Type B pancreatic cell (in vitro differentiated cells): ENCODE data around the gene HOMER3. TPM values are rescaled to one million over a fixed set of nuclear protein-coding genes. Genes with fewer than 3 reads are reported as not detected.

ENCODE experiments used
- DNase-seq: peaks from one replicate; pipeline ENCODE4 v3.0.0; 2021; ENCODE audit warnings: mixed read lengths; ENCODE audit not compliant: unreplicated experiment; ENCODE audit errors: extremely low spot score
- H3K27ac Mint-ChIP-seq: 2 replicates; pipeline ENCODE4 v1.8.0; 2021; ENCODE audit warnings: mild to moderate bottlenecking, mixed read lengths
- H3K27me3 Mint-ChIP-seq: 2 replicates; pipeline ENCODE4 v1.8.0; 2021; ENCODE audit warnings: mixed read lengths
- H3K36me3 Mint-ChIP-seq: 2 replicates; pipeline ENCODE4 v1.8.0; 2021; ENCODE audit warnings: mixed read lengths
- H3K4me1 Mint-ChIP-seq: one replicate; pipeline ENCODE4 v1.8.0; 2021; ENCODE audit warnings: mixed read lengths; ENCODE audit not compliant: unreplicated experiment
- H3K4me3 Mint-ChIP-seq: 2 replicates; pipeline ENCODE4 v1.8.0; 2021; ENCODE audit warnings: mild to moderate bottlenecking, mixed read lengths
- H3K9me3 Mint-ChIP-seq: 2 replicates; pipeline ENCODE4 v1.8.0; 2021; ENCODE audit warnings: mixed read lengths
- CTCF ChIP-seq: fragments of 200-600 bp; sonication (generic); conservative IDR thresholded peaks from 2 replicates; pipeline ENCODE4 v1.5.0; 2021; ENCODE audit warnings: antibody characterized with exemption, mild to moderate bottlenecking
- total RNA-seq: library from RNA; stranded (reverse); gene quantifications from 2 replicates; pipeline ENCODE4 v1.2.1, GENCODE V29; 2021; ENCODE audit warnings: low replicate concordance

Gene HOMER3
- total RNA-seq, 1 donor from 2014 or later: 38.6 TPM

DNA sequence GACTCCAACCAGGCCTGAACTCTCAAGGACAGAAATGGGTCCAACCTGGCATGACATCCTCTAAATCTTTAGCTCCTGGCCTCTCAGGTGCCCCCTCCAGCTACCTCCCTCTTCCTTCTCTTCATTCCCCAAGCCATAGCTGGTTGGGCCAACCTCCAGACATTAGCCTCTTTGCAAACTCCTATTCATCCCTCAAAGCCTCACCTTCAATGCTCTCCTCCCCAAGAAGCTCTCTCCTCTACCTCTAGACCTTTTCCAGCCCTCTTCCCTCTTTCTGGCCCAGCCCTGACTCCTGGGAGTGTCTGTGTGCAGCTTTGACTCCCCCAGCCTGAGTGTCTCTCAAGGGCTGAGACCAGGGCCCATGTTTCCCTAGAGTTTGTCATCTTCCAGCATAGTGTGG is 5.3 kb upstream of the HOMER3 start:
- Mint-ChIP-seq H3K4me1 (no peaks in the 10 kb centered on the region), H3K36me3 (no peaks in the 10 kb centered on the region), H3K4me3 (no peak overlapping the region), H3K27me3 (peaks cover 4% of the 10 kb centered on the region), H3K27ac (no peak overlapping the region), H3K9me3 (no peaks in the 10 kb centered on the region)
- TF ChIP-seq CTCF: no peak
- no peak for DNase-seq

DNA sequence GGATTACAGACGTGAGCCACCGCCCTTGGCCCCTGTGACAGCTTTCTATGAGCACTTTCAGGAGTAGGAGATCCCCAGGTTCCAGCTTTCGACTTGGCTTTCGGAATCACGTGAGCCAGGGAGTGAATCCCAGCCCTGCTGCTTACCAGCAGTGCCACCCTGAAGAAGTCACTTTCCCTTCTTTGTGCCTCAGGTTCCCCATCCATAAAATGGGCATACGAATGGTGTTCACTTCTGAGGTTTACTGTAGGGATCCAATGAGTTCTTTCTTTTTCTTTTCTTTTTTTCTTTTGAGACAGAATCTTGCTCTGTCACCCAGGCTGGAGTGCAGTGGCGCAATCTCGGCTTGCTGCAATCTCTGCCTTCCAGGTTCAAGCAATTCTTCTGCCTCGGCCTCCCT is 4.3 kb upstream of the HOMER3 start:
- no peak overlapping the region for H3K27ac Mint-ChIP-seq
- H3K4me1 Mint-ChIP-seq: no peaks in the 10 kb centered on the region
- peaks cover 4% of the 10 kb centered on the region for H3K27me3 Mint-ChIP-seq
- no peak overlapping the region for H3K4me3 Mint-ChIP-seq
- H3K36me3 Mint-ChIP-seq: no peaks in the 10 kb centered on the region
- H3K9me3 Mint-ChIP-seq: no peaks in the 10 kb centered on the region
- TF ChIP-seq CTCF: no peak
- no peak for DNase-seq

GRCh38 chr19:18943465-18943864 is 2.4 kb upstream of the HOMER3 start:
- Mint-ChIP-seq H3K4me3 (no peak overlapping the region), H3K4me1 (no peaks in the 10 kb centered on the region), H3K27me3 (peaks cover 4% of the 10 kb centered on the region), H3K36me3 (no peaks in the 10 kb centered on the region), H3K27ac (no peak overlapping the region), H3K9me3 (no peaks in the 10 kb centered on the region)
- TF ChIP-seq CTCF: no peak
- DNase-seq: no peak

DNA sequence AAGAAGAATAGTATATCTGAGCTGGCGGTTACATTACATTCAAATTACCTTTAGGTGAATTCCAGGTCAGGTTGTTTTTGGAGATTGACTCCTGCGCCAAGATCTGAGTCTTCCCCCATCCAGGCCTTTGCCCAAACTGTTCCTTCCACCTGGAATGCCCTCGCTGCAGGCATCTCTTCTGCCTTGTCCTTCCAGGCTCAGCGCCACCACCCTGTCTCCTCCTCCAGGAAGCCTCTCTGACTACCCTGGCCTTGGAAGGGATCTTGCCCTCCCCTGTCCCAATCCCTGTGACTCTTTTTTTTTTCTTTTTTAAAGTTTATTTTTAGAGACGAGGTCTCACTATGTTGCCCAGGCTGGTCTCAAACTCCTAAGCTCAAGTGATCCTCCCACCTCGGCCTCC is 1.7 kb upstream of the HOMER3 start:
- DNase-seq: no peak

GRCh38 chr19:18941628-18942354 is 774 bp upstream of the HOMER3 start:
- peaks cover 4% of the 10 kb centered on the region for H3K27me3 Mint-ChIP-seq

More for the DNA sequence above, 1.7 kb upstream of the HOMER3 start:
- no peak for TF ChIP-seq CTCF
- H3K27ac Mint-ChIP-seq: peak overlapping the region; percentile 63
- H3K4me1 Mint-ChIP-seq: no peaks in the 10 kb centered on the region
- H3K27me3 Mint-ChIP-seq: peaks cover 4% of the 10 kb centered on the region
- no peaks in the 10 kb centered on the region for H3K9me3 Mint-ChIP-seq
- H3K36me3 Mint-ChIP-seq: peaks cover under 1% of the 10 kb centered on the region
- peak overlapping the region; percentile 65 for H3K4me3 Mint-ChIP-seq

More at GRCh38 chr19:18941628-18942354, 774 bp upstream of the HOMER3 start:
- Mint-ChIP-seq H3K4me1 (no peaks in the 10 kb centered on the region), H3K4me3 (peak overlapping the region; percentile 65), H3K27ac (no peak overlapping the region), H3K9me3 (no peaks in the 10 kb centered on the region), H3K36me3 (peaks cover 4% of the 10 kb centered on the region)
- TF ChIP-seq CTCF: no peak
- DNase-seq: no peak
